ENCODE data around the gene APLF.

DNA sequence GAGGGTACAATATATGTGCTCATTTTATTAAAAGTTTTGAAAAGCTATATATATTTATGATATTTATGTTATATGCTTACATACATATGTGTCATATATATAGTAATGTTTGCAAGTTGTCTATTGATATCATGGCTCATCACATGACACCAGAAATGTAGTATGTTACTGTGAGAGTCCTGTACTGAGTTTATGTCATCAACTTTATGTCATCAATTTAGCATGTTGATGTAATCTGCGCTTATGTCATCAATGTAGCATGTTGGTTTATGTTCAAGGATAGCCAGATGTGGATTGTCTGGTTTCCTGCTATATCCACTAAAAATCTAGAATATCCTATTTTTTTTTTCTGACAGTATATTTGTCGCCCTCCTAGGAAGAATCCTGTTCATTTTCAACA lies 77.4 kb downstream of the APLF start:
- TF ChIP-seq YY1 (IDR thresholded peaks at IDR 0.05; ENCODE audit: insufficient read depth, insufficient read length) (no peak), SUZ12 (IDR thresholded peaks at IDR 0.05; ENCODE audit: extremely low read depth, insufficient read depth, insufficient read length) (no peak), ZNF274 (IDR thresholded peaks at IDR 0.05; ENCODE audit: low read depth, low read length) (no peak)
